Common myeloid progenitor, CD34-positive (primary cell): ENCODE data around the gene ANKDD1A.

Source experiments
- CTCF ChIA-PET: fragments of 350-600 bp; sonication (Branson Sonifier 250); formaldehyde crosslinking; loops from one replicate; lab custom pipeline; 2021; ENCODE audit warnings: antibody characterized with exemption; lab: Charles Lee
- POLR2A ChIA-PET: fragments of 350-600 bp; sonication (Branson Sonifier 250); formaldehyde crosslinking; loops from one replicate; lab custom pipeline; 2021; ENCODE audit warnings: antibody characterized with exemption; lab: Charles Lee
- DNase-seq, 3 donors: peaks; one replicate each; pipeline versions ENCODE4 v3.0.0 to v3.0.0-alpha.2; 2013
- H3K27ac ChIP-seq, 2 experiments: 1 replicate in 1 of 2; 2 replicates in 1 of 2; pipeline ENCODE4 v1.7.0; 2013; ENCODE audit warnings: inconsistent platforms in 2 of 2, low read length in 2 of 2, mild to moderate bottlenecking in 2 of 2, low read depth in 1 of 2, moderate library complexity in 1 of 2; ENCODE audit not compliant: severe bottlenecking in 2 of 2, insufficient read depth in 1 of 2, poor library complexity in 1 of 2
- H3K27me3 ChIP-seq, 5 experiments: replicated peaks in 2 of 5; 1 replicate in 3 of 5; 2 replicates in 2 of 5; pipeline versions ENCODE4 v1.6.1 to v1.7.0; 2013; ENCODE audit warnings: low read length in 4 of 5, mild to moderate bottlenecking in 2 of 5, moderate library complexity in 2 of 5, inconsistent platforms in 1 of 5; ENCODE audit not compliant: insufficient read depth in 5 of 5, control insufficient read depth in 4 of 5
- H3K36me3 ChIP-seq, 4 experiments: 1 replicate in 2 of 4; 2 replicates in 2 of 4; pipeline versions ENCODE4 v1.6.1 to v1.7.0; 2013; ENCODE audit warnings: low read length in 3 of 4, control low read depth in 1 of 4, mild to moderate bottlenecking in 1 of 4; ENCODE audit not compliant: control insufficient read depth in 4 of 4, insufficient read depth in 4 of 4
- H3K4me1 ChIP-seq, 4 experiments: 1 replicate in 3 of 4; 2 replicates in 1 of 4; pipeline versions ENCODE4 v1.6.1 to v1.7.1; 2013; ENCODE audit warnings: low read length in 3 of 4, mild to moderate bottlenecking in 3 of 4, control low read depth in 1 of 4, inconsistent platforms in 1 of 4, moderate library complexity in 1 of 4; ENCODE audit not compliant: control insufficient read depth in 4 of 4, insufficient read depth in 4 of 4; ENCODE audit errors: control extremely low read depth in 1 of 4
- H3K4me3 ChIP-seq, 7 experiments: 1 replicate in 4 of 7; 2 replicates in 3 of 7; pipeline versions ENCODE4 v1.5.1 to v1.7.0; 2013; ENCODE audit warnings: mild to moderate bottlenecking in 7 of 7, low read length in 6 of 7, moderate library complexity in 6 of 7, inconsistent platforms in 2 of 7, low read depth in 2 of 7, control low read depth in 1 of 7; ENCODE audit not compliant: insufficient read depth in 4 of 7, control insufficient read depth in 1 of 7; ENCODE audit errors: extremely low read depth in 1 of 7
- H3K9me3 ChIP-seq, 5 experiments: 1 replicate in 4 of 5; 2 replicates in 1 of 5; pipeline versions ENCODE4 v1.6.1 to v1.7.1; 2013; ENCODE audit warnings: low read length in 4 of 5, mild to moderate bottlenecking in 2 of 5, inconsistent platforms in 1 of 5, low read depth in 1 of 5, moderate library complexity in 1 of 5; ENCODE audit not compliant: control insufficient read depth in 4 of 5, insufficient read depth in 2 of 5; ENCODE audit errors: control extremely low read depth in 1 of 5
- WGBS: methylation state at CpG from one replicate; pipeline ENCODE4 v1.1.5; 2013; ENCODE audit not compliant: insufficient coverage; 5-methylcytosine and 5-hydroxymethylcytosine counted together

The ANKDD1A gene

GRCh38 chr15:64917211-64917610 is 5.5 kb downstream of the ANKDD1A start:
- ChIA-PET CTCF (interaction anchor here (2.4 kb wide), 1 partner anchor 11 kb away, joined by 10 read pairs; no protein-coding TSS in a partner anchor), POLR2A (no interaction called here)
- WGBS: 94% methylated on average over 8 of the region's 9 CpGs
- no peaks in the 10 kb centered on the region for H3K9me3 ChIP-seq
- peaks cover 0 to 25% (median 14%) of the 10 kb centered on the region in 4 experiments for H3K4me1 ChIP-seq
- H3K27me3 ChIP-seq: peaks cover 0 to 3% (median 0%) of the 10 kb centered on the region in 5 experiments
- no peak for DNase-seq
- no peaks in the 10 kb centered on the region for H3K36me3 ChIP-seq
- H3K27ac ChIP-seq: no peak overlapping the region
- no peak overlapping the region for H3K4me3 ChIP-seq

GRCh38 chr15:64919721-64920120 is 8.0 kb downstream of the ANKDD1A start:
- no peaks in the 10 kb centered on the region for H3K27me3 ChIP-seq
- POLR2A ChIA-PET: no interaction called here
- H3K9me3 ChIP-seq: no peaks in the 10 kb centered on the region
- no peak for DNase-seq
- WGBS: 100% methylated on average over 4 of the region's 4 CpGs
- no peaks in the 10 kb centered on the region for H3K36me3 ChIP-seq
- no peak overlapping the region for H3K4me3 ChIP-seq
- H3K4me1 ChIP-seq: peaks cover 0 to 28% (median 13%) of the 10 kb centered on the region in 4 experiments
- no peak overlapping the region for H3K27ac ChIP-seq
- CTCF ChIA-PET: interaction anchor here (1.0 kb wide), 1 partner anchor 14 kb away, joined by 3 read pairs; no protein-coding TSS in a partner anchor

GRCh38 chr15:64921711-64922110 is 10.0 kb downstream of the ANKDD1A start:
- POLR2A ChIA-PET: no interaction called here

GRCh38 chr15:64923546-64923945 is 11.8 kb downstream of the ANKDD1A start:
- DNase-seq: no peak
- POLR2A ChIA-PET: no interaction called here
- H3K27me3 ChIP-seq: no peaks in the 10 kb centered on the region
- H3K36me3 ChIP-seq: no peaks in the 10 kb centered on the region
- H3K4me1 ChIP-seq: peaks cover 0 to 12% (median 0%) of the 10 kb centered on the region in 4 experiments
- CTCF ChIA-PET: no interaction called here
- WGBS: no CpG with 5 or more reads among the region's 2 CpGs
- H3K27ac ChIP-seq: no peak overlapping the region
- no peaks in the 10 kb centered on the region for H3K9me3 ChIP-seq
- H3K4me3 ChIP-seq: no peak overlapping the region

More at GRCh38 chr15:64921711-64922110, 10.0 kb downstream of the ANKDD1A start:
- Histone ChIP-seq H3K27ac (no peak overlapping the region), H3K36me3 (no peaks in the 10 kb centered on the region), H3K4me3 (no peak overlapping the region), H3K27me3 (no peaks in the 10 kb centered on the region), H3K4me1 (peaks cover 0 to 18% (median 2%) of the 10 kb centered on the region in 4 experiments), H3K9me3 (no peaks in the 10 kb centered on the region)
- CTCF ChIA-PET: interaction anchor here (0.6 to 1.1 kb wide), 4 partner anchors 16 to 112 kb away, joined by 3 read pairs; no protein-coding TSS in a partner anchor
- DNase-seq: no peak
- 94% methylated on average over 3 of the region's 6 CpGs for WGBS

- Histone ChIP-seq H3K4me1 (peaks cover 0 to 15% (median under 1%) of the 10 kb centered on the region in 4 experiments), H3K4me3 (no peak overlapping the region), H3K36me3 (no peaks in the 10 kb centered on the region), H3K27ac (no peak overlapping the region), H3K9me3 (no peaks in the 10 kb centered on the region), H3K27me3 (no peaks in the 10 kb centered on the region)
- CTCF ChIA-PET: no interaction called here
- 100% methylated on average over 8 of the region's 13 CpGs for WGBS
- DNase-seq: no peak
- POLR2A ChIA-PET: interaction anchor here (0.6 kb wide), 1 partner anchor 47 kb away, joined by 4 read pairs; no protein-coding TSS in a partner anchor
Measured at GRCh38 chr15:64925335-64926330, 13.9 kb downstream of the ANKDD1A start.

GRCh38 chr15:64926661-64927060 is 15.0 kb downstream of the ANKDD1A start:
- Histone ChIP-seq H3K36me3 (no peaks in the 10 kb centered on the region), H3K27ac (no peak overlapping the region), H3K9me3 (no peaks in the 10 kb centered on the region), H3K4me3 (no peak overlapping the region), H3K27me3 (no peaks in the 10 kb centered on the region), H3K4me1 (peaks cover 0 to 15% (median 6%) of the 10 kb centered on the region in 4 experiments)
- 92% methylated on average over 8 of the region's 8 CpGs for WGBS
- no peak for DNase-seq
- CTCF ChIA-PET: no interaction called here
- POLR2A ChIA-PET: no interaction called here
